HG02870 (cell line): ENCODE data around the gene YIF1A.
A peak's percentile ranks its signal among the peaks of the same experiment; 100 is the strongest.

Experiments used
- ATAC-seq: cut with Tn5 transposase; IDR thresholded peaks from one replicate; pipeline ENCODE4 v1.9.1; 2021; ENCODE audit warnings: mild to moderate bottlenecking, moderate library complexity; ENCODE audit not compliant: unreplicated experiment

YIF1A gene, protein sequence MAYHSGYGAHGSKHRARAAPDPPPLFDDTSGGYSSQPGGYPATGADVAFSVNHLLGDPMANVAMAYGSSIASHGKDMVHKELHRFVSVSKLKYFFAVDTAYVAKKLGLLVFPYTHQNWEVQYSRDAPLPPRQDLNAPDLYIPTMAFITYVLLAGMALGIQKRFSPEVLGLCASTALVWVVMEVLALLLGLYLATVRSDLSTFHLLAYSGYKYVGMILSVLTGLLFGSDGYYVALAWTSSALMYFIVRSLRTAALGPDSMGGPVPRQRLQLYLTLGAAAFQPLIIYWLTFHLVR

DNA sequence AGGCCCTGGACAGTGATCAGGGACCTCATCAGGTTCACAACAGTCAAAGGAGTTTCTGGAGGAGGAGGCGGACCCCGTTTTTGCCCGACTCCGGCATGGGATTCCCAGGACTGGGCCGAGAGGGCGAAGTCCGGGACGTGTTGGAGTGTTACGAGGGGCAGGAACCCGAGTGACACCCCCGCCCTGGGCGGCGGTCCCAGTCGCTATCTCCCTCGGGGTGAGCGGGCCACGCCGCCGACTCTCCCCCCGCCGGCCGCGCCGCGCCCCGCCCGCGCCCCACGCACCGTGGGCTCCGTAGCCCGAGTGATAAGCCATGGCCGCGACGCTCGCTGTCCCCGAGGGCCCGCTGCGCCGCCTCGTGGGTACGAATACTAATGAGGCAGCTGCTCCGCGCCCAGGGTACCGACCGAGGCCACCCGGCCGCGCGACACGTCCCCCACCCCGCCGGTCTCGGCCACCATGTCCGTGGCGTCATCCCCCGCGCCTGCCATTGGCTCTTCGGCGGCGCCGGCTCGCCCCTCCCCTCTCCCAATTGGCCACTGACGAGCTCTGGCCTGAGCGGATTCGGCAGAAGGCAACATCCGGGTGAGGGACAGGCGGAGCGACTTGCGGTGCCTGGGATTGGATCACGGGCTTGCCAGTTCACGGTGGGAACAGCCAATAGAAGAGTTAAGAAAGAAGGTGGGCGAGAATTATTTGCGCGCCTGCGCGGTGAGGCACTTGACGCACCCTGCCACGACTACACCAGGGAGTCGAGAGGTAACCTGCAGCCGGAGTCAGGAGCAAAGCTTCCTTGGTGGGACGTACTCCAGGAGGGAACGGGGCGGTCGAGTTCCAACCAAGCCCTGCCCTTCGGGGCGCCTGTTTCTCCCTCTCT is at the start of gene YIF1A:
Gene YIF1A (minus strand): TSS at position 473 of the 877 bp plus-strand sequence. CDS start 158 bp downstream, at position 315.
- ATAC-seq, result peak; percentile 95

DNA sequence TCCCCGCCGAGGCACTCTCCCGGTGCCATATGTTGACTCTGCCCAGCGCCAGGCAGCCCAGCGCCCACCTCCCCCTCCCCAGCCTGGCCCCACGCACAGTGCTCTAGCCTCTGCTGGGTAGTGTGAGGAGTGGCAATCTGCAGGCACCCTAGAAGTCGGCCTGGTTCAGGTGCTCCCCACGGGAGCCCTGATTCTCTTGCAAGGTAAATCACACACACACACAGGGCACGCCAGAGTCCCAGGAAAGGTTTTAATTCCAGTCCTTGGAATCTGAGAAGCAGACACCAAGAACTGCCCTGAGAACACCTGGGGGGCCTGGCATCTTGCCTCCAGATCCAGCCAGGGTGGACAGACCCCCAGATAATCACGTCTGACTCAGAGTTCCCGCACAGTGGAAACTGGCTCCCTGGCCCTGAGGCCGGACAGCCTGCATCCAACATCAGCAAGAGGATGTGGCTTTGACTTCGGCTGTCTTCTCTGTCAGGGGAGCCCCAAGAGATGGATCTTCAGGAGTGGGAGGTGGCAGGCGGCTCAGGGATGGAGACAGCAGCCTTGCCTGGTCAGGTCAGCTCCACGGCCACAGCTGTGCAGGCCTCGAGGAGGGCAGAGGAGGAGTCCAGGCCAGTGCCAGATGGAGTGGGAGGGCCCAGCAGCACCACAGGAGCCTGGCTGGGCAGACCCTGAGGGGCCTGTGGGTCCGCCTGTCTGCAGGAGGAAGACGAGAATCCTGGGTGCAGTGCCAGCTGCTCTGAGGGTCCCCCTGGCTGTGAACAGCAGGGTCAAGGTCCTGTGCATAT is 48.4 kb upstream of the YIF1A start:
- no peak for ATAC-seq

DNA sequence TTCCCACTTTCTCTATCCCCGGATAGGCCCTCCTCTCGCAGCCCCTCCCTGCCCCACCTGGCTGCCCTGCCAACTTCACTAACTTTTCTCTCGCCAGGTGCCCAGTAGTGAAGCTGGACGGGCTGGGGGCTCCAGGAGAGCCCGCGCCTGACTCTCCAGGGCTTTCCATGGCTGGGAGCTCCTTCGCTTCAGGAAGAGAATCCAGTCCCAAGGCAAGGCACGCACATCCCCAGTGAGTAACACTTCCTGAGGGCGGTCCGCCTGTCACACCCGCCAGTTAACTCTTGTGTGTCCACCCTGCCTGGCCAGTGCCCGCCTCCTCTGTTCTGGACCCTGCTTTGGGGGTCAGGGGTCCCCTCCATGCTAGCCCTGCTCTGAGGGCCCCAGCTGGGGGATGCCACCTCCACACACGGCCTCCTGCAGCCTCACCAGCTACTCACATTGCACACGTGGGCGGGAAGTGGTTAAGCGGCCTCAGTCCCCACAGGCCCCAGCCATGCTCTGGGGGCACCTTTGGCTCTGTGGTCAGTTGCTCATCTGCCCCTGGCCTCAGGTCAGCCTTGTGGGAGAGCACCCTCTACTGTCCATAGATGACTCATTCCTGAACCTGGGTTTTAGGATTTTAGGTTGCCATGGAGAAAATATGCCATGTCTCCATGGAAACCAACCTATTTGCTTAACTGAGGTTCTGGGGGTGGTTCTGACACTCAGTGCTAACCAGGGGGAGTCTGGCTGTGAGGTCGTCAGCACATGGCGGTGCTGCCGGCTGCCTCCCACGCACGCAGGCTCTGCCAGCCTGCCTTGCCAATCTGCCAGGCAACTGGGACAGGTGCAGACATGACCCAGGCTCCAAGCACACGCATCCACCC is 47.5 kb upstream of the YIF1A start, which contains the start of gene RIN1:
Gene RIN1 (minus strand): TSS at position 201 of the 869 bp plus-strand sequence. CDS start 32 bp downstream, at position 169.
- peak; percentile 60 for ATAC-seq

DNA sequence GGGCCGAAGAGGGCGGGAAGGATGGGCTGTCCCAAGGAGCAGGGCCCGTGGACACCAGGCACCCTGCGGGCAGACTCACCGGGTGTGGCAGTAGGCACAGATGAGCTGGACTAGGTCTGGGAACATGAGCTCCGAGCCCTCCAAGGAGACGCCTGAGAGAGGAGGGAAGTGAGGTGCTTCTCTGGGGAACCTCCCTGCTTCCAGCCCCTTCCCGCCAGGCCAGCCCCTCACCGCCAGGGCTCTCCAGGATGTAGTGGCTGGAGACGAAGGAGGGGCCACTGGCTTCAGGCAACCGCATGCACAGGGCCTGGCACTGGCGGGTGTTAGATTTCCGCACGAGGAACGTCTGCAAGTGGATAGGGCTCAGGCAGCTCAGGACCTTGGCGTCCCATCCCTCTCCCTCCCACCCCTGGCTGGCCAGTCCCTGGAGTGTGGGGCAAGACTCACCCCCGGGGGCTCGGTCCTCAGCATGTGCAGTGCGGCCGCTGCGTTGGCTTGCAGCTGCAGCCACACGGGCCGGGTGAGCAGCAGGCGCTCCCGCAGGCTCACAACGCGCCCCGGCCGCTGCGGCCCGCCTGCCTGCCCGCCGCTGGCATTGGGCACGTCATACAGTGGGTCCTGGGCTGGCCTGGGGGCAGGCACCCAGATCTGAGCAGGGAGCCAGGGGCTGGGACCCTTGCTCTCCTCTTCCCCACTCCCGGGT is 46.7 kb upstream of the YIF1A start:
- ATAC-seq, result no peak

DNA sequence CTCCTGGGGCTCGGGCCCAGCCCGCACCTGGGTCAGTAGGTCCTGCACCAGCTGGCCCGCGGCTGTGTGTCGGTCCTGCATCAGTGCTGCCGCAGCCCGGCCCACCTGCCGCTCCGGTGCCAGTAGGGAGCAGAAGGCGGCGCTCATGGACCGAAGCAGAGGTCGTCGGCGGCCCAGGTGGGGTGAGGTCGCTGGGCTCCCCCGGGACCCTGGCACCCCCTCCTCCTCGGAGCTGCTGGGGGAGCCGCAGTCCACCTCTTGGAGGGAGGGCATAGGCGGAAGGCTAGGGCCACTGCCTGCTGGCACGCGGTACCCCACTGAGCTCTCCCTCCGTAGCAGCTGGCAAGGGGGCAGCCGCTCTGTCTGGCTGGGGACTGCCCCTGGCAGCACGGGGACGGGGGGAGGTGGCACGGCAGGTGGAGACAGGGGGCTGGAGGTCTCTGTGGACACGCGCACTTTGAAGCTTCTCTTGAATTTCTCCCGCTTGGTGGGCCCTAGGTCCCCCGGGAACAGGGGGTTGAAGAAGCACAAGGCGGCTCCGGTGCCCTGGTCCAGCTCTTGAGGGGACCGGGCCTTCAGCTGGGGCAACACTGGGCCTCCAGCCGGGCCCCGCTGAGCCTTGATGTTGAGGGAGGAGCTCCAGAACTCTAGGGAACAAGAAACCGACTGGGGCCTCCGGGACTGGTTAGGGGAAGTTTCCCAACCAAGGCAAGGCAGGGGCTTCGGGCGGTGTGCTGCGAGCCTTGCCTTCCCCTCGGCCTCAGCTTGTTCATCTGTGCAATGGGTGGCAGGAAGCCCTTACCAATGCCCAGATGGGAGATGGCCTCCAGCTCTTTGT is 45.9 kb upstream of the YIF1A start:
- ATAC-seq, result no peak

DNA sequence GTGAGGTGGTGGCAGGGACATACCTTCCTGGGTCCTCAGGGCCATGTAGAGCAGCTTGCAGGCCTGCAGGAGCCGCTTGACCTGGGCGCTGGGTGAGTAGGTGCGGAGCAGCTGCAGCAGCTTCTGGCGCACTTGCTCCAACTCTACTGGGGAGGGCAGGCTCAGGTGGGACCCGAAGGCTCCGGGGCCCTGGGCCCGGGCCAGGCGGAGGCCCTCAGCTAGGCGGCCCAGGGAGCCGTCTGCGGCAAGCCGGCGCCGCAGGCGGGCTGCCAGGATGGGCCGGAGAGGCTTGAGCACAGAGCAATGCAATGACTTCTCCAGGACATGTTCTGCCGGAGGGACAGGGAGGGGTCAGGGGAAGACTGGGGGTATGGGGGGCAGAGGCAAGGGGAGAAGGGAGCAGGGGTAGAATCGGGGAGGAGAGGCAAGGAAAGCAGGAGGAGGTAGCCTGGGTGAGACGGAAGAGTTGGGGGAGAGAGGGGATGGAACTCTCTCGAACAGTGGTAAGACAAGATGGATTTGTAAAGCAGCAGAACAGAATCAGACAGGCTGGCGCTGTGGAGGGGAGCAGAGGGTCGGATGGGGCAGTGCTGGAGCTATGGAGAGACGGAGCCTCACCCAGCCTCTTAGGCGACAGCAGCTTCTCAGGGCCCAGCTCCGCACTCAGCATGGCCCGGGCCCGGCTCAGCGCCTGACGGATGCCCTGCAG is 45.1 kb upstream of the YIF1A start:
- no peak for ATAC-seq

DNA sequence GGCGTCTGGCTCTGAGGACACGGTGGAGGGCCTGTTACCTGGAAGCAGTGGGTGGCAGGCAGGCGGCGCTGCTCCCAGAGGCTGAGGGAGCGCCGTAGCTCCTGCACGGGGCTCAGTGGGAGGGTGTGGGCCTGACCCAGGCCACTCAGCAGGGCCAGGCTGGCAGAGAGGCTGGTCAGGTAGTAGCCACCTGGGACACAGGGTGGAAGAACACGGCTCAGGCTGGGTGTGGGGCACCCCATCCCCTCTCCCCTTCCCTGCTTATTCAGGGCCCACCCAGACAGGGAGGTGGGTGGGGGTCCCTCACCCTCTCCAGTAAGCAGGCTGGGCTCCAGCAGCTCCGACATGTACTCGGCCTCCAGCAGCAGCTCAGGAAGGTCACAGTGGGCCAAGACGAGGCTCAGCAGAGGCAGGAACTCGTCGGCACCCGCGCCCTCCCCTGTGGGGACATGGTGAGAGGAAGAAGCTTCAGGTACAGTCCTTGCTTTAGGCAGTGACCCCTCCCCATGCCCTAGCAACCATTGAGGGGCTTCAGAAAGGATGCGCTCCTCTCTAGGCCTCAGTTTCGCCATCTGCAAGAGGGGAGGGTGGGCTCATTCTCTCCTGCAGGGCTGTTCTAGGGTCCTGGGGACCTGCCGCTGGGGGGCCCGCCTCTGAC is 44.4 kb upstream of the YIF1A start:
- no peak for ATAC-seq

DNA sequence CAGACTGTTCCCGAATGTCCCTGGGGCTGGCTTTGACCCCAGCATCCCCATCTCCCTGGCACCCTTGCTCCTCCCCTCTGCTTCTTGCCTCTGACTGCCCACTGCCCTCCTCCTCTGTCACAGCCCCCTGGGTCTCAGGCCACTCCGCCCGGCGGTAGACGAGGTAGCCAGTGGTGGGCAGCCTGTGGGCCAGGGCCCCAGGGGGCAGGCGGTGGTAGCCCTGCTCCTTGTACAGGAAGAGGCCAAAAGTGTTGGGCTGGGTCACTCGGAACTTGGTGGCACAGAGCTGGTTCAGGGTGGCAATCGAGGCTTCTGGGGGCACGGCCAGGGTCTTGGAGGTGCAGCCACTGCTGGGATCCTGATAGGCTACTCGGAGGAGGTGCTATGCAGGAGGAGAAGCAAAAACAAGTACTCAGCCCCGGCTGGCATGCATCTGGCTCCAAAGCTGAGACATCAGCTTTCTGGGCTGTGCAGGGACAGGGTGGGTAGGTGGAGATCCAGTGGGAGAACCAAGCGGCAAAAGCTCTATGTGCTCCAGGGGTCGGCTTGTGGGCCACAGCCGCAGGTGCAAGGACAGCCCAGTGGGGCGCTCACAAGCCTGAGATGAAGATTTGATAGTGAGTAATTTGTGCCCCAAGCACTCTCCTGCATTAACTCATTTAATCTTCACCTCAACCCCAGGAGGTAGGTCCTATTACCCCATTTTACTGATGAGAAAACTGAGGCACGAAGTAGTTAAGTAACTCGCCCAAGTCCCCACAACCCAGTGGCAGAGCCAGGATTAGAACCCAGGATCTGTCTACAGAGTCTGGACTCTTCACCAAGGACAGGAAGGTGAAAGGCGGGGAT is 43.7 kb upstream of the YIF1A start:
- no peak for ATAC-seq

DNA sequence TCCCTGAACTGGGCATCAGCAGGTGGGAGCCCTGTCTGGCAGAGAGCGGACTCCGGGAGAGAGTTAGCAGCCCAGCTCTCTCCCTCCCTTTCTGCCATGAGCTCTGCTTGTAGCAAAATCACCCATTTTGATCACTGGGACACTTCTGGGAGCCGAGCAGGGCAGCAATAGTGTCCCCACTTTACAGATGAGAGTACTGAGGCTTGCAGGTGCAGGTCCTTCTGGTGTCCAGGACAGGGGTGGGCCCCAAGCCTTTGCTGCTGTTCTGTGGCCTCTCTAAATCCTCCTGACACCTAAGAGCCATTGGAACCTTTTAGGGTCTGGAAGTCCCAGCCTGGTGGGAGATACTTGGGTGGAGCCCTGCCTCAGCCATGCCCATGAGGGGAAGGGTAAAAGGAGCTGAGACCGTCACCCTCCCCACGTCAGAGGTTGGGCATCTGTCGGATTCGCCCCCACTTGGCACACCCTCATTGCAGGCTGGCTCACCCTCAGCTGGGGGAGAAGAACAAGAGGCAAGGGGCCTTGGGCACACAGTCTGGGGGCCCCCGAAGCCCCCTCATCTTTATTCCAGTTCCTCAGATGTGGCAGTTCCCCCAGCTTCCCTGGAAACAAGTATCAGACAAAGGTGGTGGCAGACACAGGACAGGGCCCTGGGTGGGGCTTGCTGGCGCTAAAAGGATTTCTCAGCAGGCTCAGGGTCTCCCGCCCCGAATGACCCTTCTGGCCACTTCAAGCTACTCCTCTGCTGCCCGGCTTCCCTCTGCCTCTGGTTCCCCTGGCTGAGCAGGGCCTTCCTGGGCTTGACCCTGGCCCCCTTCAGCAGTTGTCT is 42.8 kb upstream of the YIF1A start:
- no peak for ATAC-seq

DNA sequence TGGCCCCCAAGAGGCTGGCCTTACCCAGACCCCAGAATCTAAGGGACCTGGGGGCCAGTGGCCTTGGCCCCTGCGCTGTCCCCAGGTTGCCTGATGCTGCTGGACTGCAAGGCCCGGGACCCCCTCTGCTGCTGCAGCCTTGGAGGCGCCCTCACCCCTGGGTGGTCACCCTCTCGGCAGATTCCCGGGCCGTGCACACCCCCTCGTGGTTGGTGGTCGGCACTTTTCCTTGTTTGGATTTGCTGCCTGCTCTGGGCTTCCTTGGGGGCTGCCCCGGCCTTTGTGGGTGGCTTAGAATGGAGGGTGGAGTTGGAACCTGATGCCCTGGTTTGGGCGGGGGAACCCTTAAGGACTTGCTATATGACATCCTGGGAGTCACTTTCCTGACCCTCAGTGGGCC is 42.0 kb upstream of the YIF1A start:
- no peak for ATAC-seq

DNA sequence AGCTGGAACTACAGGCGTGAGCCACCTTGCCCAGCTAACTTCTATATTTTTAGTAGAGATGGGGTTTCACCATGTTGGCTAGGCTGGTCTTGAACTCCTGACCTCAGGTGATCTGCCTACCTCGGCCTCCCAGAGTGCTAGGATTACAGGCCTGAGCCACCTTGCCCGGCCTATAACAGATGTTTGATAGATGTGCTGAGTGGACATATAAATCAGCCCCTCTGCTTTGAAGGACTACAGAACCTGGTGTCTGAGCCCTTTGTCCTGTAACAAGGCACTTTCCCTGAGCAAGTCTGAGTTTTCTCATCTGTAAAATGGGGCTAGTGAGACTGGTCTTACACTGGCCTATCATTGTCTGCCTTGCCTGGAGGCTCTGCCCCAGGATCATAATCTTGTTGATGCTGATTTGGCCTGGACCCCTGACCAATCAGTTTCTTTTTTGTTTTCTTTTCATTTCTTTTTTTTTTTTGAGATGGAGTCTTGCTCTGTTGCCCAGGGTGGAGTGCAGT is 40.3 kb upstream of the YIF1A start:
- no peak for ATAC-seq

DNA sequence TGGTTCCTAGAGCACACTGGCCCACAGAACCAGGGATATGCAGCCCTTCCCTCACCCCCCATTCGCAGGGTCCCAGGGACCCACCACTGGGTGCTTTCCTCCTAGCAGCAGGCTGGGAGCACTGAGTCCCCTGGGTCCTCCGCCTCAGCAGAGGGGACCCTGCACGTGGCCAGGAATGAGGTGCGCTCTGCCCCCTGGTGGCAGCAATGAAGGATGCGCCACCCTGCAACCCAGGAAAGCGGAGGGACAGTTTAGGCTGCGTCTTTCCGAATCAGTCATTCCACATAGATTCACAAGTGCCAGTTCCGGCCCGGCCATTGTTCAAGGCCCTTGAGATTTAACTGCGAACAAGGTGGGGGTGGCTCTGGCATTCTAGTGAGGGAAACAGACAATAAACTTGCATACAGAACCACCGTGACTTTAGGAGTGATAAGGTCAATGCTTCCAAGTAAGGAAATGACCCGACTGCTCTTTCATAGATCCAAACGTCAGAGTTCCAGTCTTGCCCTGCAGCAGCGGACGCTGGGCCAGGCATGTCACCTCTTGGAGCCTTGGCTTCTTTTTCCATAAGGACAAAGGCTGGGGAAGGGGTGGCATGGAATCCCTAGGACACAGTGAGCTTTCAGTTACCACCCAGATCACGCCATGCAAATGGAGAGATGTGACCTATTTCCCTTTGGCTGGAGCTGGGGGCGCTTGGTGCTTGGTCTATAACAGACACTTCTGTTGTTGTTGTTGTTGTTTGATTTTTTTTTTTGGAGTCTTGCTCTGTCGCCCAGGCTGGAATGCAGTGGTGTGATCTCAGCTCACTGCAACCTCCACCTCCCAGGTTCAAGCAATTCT is 39.6 kb upstream of the YIF1A start:
- ATAC-seq, result no peak

DNA sequence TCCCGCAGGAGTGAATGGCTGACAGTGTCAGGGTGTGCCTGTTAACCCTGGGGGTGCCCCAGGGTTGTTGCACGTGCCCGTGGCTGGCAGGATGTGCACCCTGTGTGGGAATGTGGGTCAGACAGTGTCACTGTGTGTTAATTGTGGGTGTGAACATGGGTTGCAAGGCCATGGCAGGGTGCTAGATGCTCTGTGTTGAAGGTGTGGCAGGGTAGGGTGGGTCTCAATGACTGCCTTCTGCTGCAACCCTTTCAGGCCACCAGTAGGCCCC is 39.0 kb upstream of the YIF1A start:
- no peak for ATAC-seq

DNA sequence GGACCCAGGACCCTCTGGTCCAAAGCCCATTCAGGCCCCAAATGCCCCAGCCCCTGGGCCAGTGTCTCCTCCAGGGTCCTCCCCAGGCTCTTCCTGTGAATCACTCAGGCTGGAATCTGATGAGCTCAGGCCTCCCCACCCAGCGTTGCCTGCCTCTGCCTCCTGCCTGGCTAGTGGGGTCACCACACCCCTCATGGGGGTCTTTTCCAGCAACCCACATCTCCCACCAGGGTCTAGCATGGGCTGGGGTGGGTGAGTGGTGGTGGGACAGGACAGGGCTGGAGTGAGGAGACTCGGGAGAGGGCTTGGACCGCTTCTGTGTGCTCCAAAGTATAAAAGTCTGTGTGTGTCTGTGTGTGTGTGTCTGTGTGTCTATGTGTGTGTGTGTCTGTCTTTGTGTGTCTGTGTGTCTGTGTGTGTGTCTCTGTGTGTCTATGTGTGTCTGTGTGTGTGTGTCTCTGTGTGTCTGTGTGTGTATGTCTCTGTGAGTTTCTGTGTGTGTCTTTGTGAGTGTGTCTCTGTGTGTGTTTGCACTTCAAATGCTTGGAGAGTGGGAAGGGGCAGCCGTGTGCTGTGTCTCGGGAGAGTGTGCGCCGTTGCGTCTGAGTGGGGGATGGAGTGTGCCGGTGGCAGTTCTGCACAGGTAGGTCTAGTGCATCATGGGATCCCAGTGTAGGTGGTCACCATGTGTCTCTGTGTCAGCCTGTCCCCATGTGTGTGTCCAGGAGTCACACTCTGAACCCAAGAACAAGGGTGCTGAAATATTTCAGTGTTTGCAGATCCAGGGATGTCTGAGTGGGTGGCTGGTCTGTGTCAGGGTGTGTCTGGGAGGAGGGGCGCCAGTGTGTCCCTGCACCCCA is 38.5 kb upstream of the YIF1A start:
- ATAC-seq, result no peak
